HL-60/S4 treated with phorbol 12-myristate 13-acetate at 8.2 ng/mL for 4 days and 3 days (cell line): Measurements from ENCODE around the gene CACNG4.

Source experiments
- in situ Hi-C: fragments of 300-500 bp; cut with MboI; formaldehyde crosslinking; loops from 2 replicates; pipeline ENCODE4 v1.15.0; 2022; ENCODE audit warnings: low sequenced_read_pairs

Gene CACNG4

DNA sequence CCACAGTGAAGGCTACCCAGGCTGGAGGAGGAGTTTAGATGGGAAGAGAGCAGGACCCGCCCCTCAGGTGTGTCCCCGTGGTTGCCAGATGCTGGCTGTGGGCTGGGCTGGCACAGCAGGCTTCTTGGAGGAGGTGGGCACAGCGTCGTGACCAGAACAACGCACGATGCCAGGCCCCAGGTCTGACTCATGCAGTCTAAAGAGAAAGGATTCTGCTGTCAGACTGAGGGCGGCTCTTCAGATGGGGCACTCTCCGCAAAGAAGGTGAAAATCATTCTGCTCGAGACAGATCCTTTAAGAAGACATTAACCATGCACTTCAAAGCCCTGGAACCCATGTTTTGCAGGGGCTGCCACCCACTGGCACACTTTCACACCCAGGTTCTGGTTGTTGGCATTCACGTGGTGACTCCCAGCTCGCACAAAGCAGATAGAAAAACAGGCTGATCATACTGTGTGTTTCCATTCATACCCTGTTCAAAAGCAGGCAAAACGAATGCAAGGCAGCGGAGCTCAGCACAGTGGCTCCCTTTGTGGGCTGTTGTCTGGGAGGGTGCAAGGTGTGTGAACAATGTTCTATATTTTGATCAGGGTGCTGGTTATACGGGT is 19.0 kb downstream of the CACNG4 start:
- in situ Hi-C loops = no loop called here

DNA sequence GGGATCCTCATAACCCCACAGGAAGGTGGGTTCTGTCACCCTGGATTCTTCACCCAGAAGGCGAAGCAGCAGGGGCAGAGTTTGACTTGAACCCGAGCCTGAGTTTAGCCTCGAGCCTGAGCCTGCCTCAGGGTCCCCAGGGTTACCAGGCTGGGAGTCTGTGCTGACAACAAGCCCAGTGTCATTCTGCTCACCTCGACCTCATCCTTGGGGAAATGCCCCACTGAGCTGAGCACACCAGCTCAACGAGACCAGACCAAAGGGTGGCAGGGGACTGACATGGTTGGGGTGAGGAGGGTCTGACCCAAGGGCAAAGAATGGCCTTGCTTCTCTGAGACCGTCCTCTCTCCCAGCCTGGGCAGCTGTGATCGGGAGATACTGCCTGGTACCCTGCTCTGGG is 20.2 kb downstream of the CACNG4 start:
- in situ Hi-C loops = no loop called here

DNA sequence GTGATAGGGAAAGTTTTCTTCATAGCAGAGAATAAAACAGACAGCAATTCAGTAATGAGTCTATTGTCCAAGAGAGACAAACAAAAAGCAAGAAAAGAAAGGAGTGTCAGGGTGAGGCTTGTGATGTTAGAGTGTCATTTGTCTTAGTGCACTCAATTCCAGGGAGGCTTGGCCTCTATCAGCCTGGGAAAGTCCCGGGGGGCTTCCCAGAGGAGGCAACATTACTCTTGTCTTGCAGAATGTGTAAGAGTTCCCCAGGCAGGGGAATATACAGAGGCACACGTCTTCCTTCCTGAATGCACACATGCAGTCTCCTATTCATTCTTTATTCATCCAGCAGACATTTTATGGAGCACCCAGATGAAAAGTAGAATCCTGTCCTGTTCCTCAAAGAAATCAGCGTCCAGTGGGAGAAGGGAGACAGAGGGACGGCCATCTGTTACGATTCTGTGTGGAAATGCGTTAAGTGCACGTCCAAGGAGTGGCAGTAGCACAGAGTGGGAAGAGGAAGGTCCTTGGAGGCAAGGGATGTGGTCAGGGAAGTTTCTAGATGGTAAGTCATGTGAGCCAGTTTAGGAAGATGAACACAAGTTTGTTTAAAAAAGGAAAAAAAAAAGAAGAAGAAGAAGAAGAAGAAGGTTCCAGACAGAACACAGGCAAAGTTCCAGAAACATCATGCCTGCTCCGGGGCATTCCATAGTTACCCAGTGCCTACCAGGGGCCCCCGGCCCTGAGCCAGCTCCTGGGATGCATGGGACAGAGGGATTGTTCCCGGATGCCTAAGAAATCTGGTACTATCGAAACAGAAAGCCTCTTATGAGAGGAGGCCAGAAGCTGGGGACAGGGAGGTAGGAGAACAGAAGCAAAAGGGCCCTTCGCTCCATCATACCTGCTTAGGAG is 21.1 kb downstream of the CACNG4 start:
- in situ Hi-C loops = no loop called here

DNA sequence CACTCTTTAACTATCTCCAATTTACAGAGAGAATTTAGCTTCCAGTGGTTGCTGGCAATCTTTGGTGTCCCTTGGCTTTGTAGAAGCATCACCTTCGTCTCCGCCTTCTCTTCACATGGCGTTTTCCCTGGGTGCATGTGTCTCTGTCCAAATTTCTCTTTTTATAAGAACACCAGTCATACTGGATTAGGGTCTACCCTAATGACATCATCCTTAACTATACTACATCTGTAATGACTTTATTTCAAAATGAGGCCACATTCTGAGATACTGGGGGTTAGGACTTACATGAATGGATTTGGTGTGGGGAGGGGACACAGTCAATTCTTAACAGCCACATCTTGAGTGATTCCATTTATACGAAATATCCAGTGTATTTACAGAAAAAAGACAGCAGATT is 22.2 kb downstream of the CACNG4 start:
- in situ Hi-C loops = no loop called here

DNA sequence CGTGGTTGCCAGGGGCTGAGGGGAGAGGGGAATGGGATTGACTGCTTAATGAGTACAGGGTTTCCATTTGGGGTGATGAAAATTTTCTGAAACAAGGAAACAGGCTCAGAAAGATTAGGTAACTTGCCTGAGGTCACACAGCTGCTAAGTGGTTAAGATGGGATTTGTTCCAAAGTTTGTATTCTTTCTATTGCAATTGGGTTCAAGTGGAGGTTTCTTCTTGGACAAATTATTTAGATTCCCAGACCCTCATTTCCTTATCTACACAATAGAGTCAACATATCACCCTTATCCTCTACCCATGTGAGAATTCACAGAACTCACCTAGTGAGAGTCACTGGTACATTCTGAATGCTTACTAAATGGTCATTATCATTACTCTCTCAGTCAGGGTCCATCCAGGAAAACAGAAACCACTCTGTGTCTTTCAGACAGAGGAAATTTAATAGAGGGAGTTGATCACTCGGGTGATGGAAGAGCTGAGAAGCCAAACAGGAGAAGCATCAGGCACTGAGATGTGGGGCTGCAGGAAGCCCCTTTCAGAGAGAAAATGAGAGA is 22.6 kb downstream of the CACNG4 start:
- in situ Hi-C loops = no loop called here

DNA sequence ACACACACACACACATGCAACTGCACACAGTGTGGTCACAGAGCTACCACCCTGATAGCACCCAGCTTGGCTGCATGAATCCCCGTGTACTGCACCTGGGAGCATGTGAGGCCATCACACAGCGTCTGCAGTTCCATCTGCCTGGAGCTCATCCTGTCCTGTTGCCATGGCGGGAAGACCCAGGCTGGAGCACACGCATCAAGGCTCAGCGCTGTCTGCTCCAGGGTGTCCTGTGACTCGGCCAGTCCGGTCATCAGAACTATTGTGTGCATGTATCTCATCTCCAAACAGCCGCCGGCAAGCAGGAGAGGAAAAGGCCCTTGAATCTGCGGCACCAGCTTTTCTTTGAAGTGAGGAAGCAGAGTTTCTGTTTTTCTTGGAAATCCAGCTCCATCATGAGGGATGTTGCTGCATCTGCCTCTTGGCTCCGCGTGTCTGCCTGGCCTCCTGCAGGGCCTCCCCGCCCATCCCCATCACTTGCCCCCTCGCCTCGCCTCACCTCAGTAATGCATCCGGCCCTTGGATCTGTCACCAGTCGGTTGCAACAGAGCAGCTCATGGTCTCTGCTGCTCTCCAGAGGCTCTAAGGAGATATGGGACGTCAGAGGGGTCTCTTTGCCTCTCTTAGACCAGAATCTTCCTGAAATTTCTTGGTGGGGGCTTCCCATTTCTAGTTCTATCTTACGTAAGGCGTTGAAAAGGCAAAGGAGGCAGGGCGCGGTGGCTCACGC is 23.7 kb downstream of the CACNG4 start:
- in situ Hi-C loops = no loop called here

DNA sequence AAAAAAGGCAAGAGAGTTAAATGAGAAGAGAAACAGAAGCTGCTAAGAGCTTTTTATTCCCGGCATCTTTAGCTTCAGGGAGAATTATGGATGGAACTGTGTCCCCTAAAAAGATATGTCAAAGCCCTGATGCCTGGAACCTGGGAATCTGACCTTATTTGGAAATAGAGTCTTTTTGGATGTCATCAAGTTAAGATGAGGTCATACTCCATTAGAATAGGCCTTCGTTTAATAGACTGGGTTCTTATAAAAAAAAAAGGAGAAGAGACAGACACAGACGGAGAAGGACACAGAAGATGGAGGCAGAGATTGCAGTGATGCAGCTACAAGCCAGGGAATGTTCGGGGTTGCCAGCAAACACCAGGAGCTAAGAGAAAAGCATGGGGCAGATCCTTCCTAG is 24.6 kb downstream of the CACNG4 start:
- in situ Hi-C loops = no loop called here

DNA sequence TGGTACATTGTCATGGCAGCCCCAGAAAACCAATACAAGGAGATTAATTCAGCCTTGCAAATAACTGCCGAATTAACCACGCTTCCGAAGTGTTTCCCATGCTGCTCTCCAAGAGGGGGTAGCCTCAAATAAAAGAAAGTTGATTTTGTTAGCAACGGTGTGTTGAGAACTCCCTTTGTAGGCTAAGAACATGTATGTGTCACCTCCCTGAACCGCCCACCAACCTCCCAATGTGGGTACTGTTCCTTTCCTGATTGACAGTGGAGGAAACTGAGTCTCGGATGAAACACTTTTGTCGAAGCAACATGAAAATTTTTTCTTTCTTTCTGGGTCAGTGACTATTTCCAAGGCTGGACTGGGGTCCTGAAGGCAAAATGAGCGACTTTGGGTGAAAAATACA is 25.1 kb downstream of the CACNG4 start:
- in situ Hi-C loops = no loop called here

DNA sequence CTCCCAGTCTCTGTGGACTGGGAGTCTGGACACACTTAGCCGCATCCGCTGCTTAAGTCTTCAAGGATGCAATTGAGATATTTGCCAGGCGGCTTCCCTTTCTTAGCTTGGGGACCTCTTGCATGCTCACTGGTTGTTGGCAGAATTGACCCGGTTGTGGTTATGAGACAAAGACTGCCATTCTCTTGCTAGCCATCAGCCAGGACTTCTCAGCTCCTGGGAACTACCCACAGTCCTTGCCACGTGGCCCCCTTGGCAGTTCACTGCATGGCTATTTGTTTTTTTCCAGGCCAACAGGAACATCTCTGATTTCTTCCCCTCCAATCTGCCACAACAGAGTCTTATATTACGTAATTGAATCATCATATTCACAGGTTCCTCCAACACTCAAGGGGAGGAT is 25.5 kb downstream of the CACNG4 start:
- in situ Hi-C loops = no loop called here

DNA sequence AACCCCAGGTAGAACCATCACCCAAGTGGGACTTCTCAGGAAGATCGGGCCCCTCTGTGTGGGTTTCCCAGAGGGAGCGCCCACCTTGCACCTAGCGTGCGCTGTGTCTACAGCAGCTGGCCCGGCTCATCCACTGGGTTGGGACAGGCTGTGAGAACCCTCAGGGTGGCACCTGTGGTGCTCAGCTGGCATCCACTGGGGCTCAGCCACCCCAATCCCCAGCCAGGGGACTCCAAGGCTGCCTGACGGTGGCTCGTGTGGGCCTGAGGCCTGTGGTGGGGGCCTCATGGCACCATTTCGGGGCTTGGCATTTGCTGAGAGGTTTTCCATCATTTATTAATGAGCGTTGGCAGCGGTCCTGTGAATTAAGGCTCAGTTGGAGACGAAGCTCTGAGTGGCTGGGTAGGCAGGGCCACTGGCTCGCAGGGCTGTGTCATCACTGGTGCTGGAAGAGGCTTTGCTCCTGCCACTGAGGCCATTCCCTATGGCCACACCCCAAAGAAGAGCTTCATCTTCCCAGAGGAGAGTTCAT is 28.5 kb downstream of the CACNG4 start:
- in situ Hi-C loops = no loop called here

DNA sequence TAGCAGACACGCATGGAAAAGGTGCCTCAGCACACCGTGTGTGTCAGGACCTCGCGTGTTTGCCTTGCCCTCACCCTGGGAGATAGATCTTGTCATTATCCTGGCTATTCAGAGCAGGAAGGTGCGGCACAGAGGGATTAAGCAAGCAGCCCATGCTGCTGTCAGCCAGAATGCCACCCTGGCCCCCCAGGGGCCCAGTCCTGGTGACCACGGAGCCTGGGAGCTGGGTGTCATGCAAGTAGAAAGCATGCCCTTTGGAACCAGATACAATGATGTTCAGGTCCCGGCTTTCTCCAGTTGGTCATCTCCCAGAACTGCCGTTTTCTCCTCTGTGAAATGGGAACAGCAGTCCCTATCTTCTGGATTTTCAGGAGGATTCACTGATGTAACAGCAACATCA is 29.9 kb downstream of the CACNG4 start:
- in situ Hi-C loops = no loop called here

DNA sequence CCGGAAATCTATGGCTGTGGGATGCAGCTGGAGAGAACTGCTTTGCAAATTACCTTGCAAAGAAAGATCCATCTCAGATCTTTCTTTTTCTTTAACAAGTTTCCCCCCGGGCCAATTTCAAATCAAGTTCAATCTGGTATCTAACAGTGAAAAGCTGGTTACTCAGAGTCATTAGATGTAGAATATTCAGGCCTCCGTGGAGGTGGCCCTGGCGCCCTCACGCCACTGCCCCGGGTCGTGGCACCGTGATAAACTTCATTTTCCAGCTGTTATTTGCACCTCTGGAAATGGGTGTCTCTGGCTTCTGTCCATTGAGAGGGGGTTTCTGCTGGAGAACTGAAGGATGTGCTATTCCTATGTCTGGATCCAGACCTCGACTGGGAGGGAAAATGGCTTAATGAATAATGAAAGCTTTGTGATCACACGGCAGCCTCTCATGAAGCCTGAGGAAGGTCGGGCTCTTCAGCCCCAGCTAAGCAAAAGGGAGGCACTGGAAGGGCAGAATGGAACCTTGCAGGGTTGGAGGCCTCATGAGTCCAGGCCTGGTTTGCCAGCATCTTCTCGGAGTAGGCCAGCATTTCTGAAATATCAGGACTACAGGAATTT is 30.5 kb downstream of the CACNG4 start:
- in situ Hi-C loops = no loop called here

DNA sequence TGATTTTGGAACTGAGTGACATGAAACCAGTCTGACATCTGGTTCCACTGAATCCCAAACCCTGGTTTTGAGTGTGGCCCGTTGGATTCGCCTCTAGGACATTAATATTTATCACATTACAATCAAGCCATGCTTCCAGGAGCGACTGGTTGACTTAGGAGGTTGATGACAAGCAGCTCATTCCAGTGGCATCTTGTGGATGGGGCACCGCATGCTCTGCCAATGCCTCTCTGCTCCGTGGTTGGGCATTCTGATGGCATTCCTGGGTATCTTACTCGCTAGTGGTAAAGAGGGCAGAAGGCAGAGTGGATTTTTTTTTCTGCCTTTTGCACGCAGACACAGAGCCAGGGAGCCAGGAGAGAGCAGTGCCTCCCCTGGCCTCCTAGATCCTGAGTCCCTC is 31.4 kb downstream of the CACNG4 start:
- in situ Hi-C loops = no loop called here

DNA sequence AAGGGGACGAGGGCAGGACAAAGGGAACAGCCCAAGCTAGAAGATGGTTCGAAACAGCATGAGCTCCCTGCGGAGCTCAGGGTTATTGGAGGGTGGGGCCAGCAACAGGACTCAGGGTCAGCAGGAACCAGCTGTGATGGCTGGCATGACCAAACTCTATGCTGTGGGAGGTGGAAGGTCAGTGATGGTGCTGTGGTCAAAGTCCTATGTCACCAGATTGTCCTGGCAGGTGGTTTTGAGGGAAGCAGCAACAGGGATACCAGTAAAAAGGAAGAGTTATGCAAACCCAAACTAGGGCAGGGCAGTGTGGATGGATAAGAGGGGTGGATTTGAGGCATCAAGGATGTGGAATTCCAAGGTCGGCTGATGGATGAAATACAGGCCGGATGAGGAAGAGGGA is 32.4 kb downstream of the CACNG4 start:
- in situ Hi-C loops = no loop called here

DNA sequence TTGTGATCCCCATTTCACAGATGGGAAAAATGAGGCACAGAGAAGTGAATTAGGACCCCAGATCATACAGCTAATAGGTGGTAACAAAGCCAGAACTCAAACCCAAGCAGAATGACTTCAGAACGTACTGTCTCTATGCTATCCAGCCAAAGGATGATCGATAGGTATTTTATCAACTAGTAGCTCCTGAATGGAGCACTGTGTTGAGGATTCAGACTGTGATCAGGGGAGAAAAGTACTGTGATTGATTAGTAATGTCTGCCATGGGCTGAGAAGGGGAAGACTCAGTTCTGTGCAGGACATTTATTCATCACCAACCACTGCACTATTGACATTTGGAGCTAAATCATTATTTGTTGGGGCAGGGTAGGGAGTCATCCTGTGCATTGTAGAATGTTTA is 38.7 kb downstream of the CACNG4 start:
- in situ Hi-C loops = no loop called here

DNA sequence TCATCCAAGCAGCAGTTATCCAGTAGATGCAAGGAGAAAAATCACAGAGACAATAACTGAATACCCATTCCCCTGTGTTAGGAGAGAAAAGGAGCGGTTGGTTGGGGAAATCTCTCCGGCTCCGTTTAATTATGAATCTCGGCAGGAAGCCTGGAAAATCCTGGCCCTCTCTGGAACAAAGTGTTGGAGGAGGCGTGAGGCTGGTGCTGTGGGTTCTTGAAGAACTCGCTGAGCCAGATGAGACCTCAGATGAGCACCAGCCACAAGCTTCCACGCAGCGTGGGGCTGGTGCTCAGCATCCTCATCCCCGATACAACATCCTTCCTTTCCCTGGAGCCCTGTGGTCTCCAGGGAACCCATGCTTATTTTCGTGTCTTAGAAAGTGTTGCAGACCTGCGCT is 39.7 kb downstream of the CACNG4 start:
- in situ Hi-C loops = no loop called here

DNA sequence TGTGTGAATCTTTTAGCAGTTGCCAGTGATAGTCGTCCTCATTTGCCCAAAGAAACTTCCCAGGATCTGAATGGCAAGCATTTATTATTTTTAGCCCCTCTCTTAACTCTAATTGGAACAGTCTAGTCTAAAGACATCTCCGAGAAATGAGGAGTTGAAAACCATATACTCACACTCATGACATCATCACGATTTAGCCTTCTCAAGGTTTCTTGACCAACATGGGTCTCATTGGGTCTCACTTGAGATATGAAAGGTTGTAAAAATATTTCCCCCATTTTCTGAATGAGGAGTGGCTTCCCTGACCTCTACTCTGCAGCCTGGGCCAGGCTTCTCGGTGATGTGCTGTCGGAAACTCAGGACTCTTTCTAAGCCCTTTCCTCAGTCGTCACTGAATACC is 42.8 kb downstream of the CACNG4 start:
- in situ Hi-C loops = no loop called here

DNA sequence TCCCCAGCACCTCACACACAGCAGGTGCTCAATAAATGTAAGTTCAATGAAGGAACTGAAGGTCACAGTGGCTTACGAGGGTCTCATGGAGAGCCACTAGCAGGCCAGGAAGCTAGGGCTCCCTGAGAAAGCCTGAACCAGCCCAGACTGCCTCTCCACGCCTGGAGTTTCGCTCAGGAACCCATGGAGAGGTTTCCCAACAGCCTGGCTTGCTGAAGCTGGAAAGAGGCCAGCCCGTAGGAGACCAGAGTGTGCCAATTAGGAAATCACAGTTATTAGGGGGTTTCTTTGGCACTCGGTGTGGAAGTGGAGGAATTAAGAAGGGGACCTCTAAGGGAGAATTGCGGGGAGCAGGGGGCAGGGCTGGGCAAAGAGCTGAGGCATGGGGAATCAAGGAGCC is 43.6 kb downstream of the CACNG4 start:
- in situ Hi-C loops = no loop called here

DNA sequence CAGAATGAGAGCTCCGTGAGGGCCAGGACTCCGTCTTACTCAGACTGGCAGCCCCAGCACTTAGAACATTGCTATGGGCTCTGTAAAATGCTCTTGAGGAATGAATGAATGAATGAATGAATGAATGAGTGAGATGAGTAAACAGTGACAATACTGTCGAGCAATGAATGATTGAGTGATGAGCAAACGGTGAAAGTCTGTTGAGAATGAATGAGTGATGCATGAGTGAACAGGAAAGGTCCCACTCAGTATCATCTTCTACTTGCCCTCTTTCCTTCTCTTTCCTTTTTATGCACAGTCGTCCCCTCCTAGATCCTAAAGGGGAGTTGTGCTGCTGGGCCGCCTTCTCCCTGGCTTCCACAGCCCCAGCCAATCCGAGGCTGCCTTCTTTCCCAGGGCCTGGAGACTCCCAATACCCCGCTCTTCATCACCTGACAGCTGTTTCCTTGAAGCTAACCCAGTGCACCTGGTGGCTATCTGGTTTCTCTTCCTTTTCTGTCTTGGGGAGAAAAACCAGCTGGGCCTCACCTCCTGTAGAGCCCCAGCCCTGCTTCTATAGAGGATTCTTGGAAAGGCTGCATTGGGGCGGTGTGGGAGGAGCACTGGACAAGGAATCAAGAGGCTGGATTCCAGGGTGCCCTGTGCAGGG is 47.1 kb downstream of the CACNG4 start:
- in situ Hi-C loops = no loop called here

DNA sequence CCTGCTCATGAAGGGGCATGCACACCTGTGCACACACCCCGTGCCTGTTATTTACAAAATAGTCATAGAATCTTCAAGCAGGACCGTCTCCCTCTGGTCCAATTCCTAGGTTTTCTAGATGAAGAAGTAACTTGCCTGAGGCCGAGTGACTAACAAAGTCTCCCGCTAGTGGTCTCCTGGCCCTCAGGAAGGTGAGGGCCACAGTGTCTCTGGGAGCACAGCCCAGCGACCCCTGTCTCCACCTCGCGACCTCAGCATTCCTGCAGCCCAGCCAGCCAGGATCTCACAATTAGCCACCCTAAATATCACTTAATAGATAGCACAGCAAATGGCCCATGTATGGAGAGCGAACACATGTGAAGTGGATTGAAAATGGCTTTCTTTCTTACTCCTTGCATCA is 49.4 kb downstream of the CACNG4 start:
- in situ Hi-C loops = no loop called here
